Retinal pigment epithelial cell (primary cell): ENCODE results near the gene HSPBP1.

Source experiments
- DNase-seq: peaks from one replicate; pipeline ENCODE4 v3.0.0-alpha.2; 2010; ENCODE audit warnings: low read depth
- H3K4me3 ChIP-seq: 2 replicates; pipeline ENCODE4 v1.5.1; 2011; ENCODE audit warnings: mild to moderate bottlenecking, low read length, control low read depth, moderate library complexity
- TF ChIP-seq, protein P1 (sequence below): conservative IDR thresholded peaks from 2 replicates; pipeline ENCODE4 v1.5.1; 2011; ENCODE audit warnings: low read depth, low read length, control low read depth, inconsistent platforms

Gene HSPBP1

GRCh38 chr19:55256562-55257460, 23.1 kb downstream of the HSPBP1 start:
- H3K4me3 ChIP-seq: peak overlapping the region; percentile 85
- TF ChIP-seq, protein P1, sequence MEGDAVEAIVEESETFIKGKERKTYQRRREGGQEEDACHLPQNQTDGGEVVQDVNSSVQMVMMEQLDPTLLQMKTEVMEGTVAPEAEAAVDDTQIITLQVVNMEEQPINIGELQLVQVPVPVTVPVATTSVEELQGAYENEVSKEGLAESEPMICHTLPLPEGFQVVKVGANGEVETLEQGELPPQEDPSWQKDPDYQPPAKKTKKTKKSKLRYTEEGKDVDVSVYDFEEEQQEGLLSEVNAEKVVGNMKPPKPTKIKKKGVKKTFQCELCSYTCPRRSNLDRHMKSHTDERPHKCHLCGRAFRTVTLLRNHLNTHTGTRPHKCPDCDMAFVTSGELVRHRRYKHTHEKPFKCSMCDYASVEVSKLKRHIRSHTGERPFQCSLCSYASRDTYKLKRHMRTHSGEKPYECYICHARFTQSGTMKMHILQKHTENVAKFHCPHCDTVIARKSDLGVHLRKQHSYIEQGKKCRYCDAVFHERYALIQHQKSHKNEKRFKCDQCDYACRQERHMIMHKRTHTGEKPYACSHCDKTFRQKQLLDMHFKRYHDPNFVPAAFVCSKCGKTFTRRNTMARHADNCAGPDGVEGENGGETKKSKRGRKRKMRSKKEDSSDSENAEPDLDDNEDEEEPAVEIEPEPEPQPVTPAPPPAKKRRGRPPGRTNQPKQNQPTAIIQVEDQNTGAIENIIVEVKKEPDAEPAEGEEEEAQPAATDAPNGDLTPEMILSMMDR: no peak
- DNase-seq: no peak

DNA sequence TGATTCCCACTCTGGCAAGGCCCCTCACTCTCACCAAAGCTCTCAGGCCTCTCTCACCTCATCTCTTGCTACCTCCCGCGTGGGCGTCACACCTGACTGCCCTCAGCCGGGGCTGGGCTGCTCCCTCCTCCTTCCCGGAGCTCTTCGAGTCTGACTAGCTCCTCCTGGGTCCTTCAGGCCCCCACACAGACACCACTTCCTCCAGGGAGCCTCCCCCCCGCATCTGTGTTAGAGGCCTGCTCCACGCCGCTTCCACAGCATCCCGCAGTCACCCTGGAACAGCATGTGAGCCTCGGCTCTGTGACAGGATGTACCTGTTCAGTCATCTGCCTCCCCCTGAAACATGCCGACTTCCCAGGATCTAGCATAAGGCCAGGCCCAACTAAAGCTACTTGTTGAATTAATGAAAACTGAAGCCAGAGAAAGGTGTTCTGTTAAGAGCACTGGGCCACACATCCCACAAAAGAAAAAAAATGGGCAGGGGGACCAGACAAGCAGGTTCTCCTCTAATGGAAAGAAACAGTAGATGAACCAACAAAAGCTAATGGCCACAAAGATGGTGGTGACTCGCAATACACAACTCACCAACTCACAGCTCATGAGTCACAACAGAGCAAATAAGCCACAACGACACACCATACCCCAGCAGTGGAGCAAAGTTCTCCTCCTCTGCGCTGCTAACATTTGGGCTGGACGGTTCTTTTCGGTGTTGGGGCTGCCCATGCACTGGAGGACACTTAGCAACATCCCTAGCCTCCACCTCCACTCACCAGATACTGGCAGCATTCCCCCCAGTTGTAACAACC, 24.1 kb downstream of the HSPBP1 start:
- no peak for DNase-seq
- H3K4me3 ChIP-seq: no peak overlapping the region
- TF ChIP-seq, protein P1: no peak

- TF ChIP-seq, protein P1: no peak
- H3K4me3 ChIP-seq: no peak overlapping the region
- no peak for DNase-seq
These were observed 25.3 kb downstream of the HSPBP1 start for GRCh38 chr19:55254625-55254977.

DNA sequence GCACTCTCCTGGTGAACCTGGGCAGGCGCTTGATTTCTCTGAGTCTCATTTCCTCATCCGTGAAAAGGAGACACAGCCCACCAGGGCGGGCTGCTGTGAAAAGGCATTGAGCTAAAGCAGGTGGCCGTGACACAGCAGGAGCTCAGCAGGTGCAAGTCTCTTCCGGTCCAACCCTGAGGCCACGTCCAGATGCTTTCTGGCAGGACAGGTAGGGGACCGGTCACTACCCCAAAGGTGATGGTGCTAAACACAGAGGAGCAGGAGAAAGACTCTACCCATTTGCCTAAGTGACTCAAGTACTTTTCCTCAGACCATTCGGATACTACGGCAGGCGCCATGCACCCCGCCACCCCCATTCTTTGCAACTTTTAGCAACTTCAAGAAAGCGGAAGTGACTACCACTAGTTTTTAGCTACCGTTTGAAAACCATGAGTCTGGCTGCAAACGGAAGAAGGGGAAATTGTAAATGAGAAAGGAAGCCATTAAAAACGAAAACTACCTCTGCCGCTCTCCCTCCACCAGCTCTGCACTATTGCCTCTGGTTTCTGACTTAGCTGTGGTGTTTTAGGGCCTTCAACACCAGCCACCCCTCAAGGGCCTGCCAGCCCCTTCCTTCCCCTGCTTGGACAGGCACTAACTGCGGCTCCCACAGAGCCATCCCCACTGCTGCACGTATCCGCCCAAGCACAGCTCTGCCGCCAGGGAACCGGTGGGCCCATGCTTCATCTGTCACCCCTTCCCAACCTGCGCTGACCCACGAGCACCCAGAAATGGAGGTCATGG, 25.9 kb downstream of the HSPBP1 start:
- no peak overlapping the region for H3K4me3 ChIP-seq
- TF ChIP-seq, protein P1: no peak
- DNase-seq: no peak

DNA sequence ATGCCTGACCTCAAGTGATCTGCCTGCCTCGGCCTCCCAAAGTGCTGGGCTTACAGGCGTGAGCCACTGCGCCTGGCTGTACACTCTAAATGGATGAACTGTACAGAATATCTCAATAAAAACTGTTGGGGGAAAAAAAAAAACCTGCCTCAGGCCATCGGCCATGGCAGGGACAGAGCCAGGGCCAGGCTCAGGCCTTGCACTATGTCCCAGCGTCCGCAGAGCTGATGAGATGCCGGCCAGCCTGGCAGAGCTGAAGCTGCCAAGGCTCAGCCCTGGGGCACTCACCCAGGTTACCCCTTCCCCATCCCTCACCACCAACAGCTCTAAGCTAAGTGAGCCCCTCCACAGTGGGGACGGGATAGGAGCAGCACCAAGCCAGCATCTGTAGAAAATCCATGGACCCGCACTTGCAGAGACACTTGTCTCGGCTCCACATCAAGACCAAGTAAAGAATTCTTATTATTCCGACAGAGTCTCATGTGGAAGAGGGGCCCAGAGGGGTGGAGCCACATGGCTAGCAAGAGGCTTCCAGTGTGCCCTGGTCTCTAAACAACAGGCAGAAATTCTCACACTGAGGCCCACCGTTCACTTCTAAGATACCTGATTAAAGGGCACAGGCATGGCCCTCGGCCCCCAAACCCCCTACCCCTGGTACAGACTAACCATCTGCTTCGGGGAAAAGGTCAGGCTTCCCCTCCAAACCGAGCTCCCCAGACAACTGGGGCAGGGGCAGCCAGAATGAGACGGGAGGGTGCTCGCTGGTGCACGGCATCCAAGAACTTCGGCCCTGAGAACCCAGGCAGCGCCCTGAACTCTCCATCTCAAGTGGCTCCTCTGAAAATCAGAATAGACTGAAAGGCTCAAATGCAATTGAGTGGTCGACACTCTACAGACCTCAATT, 26.9 kb downstream of the HSPBP1 start:
- TF ChIP-seq, protein P1: no peak
- no peak for DNase-seq
- H3K4me3 ChIP-seq: no peak overlapping the region
